Measurements from ENCODE around the gene PCED1A. TPM values are rescaled to one million over a fixed set of nuclear protein-coding genes. Genes with fewer than 3 reads are reported as not detected.
A peak's percentile ranks its signal among the peaks of the same experiment; 100 is the strongest.

PCED1A gene
- 16.4 TPM for total RNA-seq

DNA sequence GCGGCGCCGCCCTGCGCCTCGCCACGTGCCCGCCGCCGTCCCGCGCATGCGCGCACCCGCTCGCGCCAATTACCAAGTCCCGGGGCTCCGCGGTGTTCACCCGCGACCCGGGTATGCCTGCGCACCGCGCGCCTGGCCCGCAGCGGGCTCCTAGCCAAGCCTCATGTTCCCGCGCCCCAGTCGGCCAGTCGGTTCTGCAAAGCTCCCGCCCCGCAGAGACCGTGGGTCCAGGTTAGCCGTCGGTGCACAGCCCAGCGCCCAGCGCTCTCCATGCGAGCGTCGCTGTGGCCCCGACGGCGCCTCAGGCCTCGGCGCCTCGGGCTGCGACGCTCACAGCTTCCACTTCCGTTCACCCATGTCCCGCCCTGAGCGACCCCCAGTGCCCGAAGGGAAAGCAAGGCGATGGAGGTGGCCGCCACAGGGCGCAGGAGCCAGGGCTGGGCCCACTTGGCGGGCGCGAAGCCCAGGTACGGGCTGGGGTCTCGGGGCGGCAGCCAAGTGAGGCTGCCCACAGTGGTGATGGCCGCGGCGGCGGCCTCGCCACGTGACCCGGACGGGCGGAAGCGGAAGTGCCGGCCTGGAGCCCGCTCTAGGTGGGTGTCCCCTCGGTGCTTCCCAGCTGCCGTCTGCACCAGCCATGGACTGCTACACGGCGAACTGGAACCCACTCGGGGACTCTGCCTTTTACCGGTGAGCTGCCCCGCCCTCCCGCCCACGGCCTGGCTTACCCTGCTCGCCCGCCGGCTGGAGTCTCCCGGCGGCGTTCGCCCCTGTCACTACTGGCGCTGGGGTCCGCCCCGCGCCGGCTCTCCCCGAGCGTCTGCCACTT is at the start of gene PCED1A, which contains the start of gene VPS16:
TSS of gene PCED1A (minus strand) at position 518 of the 829 bp plus-strand sequence. CDS start 743 bp downstream, outside the sequence.
TSS of gene VPS16 (plus strand) at position 608 of the 829 bp plus-strand sequence. CDS start at position 638, 30 bp downstream.
- DNase-seq, result peak; percentile 79

GRCh38 chr20:2889797-2890196 is 49.3 kb upstream of the PCED1A start:
- no peak for DNase-seq

- no peak for DNase-seq
Observed at GRCh38 chr20:2889209-2889608, 48.8 kb upstream of the PCED1A start.

DNA sequence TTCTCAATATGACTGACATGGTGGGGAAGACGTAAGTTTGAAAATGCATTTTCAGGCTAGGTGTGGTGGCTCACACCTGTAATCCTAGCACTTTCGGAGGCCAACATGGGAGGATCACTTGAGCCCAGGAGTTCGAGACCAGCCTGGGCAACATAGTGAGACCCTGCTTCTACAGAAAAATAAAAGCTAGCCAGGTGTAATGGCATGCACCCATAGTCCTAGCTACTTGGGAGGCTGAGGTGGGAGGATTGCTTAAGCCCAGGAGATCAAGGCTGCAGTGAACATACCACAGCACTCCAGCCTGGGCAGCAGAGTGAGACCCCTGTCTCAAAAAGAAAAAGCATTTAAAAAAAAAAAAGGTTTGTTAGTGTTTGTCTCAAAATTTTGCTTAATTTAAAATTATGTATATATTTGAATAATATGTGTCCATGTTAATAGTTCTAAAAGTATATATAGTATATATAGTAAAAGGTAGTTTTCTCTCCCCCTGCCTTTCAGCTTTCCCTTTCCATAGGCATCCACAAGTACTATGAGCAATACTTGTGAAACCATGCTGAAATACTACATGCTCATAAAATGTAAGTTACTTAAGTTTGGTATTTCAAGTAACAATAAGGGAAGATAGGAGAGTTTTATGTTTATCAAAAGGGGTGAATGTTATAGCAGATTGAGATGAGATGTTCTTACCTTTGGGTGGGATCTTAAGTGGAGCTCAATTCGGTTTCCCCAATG is 47.9 kb upstream of the PCED1A start:
- DNase-seq, result no peak

GRCh38 chr20:2887715-2888114 is 47.3 kb upstream of the PCED1A start:
- no peak for DNase-seq

- no peak for DNase-seq
Observed at GRCh38 chr20:2883726-2884637, 43.5 kb upstream of the PCED1A start.

DNA sequence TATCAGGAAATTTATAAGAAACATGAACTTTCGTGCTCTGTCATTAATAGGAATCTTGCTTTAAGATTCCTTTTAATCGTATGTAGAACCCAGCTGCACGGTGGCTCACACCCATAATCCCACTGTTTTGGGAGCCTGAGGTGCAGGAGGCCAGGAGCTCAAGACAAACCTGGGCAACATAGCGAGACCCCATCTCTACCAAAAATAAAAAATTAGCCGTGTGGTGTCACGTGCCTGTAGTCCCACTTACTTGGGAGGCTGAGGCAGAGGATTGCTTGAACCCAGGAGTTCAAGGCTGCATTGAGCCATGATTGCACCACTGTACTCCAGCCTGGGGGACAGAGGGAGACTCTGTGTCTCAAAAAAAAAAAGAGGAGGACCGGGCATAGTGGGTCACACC is 40.2 kb upstream of the PCED1A start:
- no peak for DNase-seq

GRCh38 chr20:2879146-2879545 is 38.7 kb upstream of the PCED1A start:
- peak; percentile 69 for DNase-seq

DNA sequence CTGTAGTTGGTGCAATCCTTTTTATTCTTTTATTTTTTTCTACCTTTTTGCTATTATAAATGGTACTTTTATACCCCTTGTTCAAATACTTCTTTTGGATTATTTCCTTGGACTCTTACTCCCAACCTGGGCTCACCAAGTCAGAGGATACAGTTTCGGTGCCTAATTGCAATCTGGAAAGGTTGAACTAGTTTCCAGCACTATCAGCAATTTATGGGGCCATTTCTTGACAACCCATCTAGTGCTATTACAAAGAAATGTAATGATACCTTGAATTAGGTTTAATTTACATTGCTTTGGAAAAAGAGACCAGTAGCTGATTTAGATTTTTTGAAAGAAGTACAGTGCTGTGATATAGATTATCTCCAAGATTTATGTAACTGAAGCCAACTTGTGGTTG is 38.1 kb upstream of the PCED1A start:
- no peak for DNase-seq

GRCh38 chr20:2875690-2876203 is 35.3 kb upstream of the PCED1A start:
- no peak for DNase-seq

DNA sequence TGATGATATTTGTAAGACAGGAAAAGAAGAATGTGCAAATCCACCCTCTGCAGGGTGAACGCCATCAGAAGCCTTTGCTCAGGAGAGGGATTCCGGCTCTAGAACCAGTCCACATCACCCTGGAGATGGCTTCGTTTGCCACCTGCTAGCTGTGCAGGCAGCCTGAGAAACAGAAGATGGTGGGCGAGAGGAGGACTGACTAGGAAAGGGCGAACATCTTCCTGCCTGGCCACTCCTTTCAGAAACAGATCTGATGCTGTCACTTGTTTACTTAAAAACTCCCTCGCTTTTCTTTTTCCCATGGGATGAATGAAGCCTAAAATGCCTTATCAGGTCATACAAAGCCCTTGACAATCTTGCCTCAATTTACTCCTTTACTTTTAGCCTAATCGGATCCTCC is 34.0 kb upstream of the PCED1A start:
- DNase-seq, result no peak

DNA sequence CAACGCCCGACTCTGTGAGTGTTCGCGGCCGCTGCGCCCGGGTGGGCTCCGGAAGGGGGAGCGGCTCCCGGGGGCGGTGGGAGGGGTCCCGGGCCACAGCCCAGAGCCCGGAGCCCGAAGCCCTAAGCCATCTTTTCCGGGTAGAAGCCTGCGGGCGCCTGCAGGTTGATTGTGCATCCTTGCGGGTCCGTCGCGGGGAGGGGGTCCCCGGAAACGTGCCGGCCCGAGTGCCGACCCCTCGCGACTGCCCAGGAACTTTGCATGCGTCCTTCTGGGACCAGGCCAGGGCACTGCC is 33.2 kb upstream of the PCED1A start:
- peak; percentile 41 for DNase-seq

DNA sequence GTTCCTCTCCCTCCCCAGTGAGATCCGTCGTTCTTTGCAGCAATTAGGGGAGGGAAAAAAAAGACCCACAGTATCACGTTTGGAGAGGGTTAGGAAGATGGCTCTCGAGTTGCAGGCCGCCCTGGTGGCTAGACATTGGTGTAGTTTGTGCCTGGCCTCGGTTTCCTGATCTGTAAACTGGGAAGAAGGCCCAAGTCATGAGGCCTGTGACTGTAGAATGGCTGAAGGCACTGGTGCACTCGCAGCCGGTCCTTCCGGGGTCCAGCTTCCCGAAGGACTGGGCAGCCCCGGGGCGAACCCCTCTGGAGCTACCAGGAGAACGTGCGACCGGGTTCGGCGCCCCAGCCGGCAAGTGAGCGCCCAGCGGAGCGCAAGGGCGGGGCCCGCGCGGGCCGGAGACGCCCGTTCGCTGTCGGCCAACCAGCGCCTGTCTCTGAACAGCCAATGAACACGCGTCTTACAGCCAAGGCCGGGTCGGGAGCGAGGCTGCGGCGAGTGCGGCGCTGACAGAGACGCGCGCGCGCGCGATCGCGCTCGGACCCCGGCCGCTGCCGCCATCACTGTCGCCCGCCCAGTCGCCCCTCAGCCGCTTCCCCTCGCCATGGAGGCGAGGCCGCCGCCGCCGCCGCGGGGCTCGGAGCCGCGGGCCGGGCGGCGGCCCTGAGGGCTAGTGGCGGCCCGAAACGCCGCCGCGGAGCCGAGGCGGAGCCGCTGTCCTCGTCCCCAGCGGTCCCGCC is 32.7 kb upstream of the PCED1A start, which contains the start of gene PTPRA:
TSS of gene PTPRA (plus strand) at position 472 of the 737 bp plus-strand sequence. CDS start 90,797 bp downstream, outside the sequence.
- peak; percentile 84 for DNase-seq

DNA sequence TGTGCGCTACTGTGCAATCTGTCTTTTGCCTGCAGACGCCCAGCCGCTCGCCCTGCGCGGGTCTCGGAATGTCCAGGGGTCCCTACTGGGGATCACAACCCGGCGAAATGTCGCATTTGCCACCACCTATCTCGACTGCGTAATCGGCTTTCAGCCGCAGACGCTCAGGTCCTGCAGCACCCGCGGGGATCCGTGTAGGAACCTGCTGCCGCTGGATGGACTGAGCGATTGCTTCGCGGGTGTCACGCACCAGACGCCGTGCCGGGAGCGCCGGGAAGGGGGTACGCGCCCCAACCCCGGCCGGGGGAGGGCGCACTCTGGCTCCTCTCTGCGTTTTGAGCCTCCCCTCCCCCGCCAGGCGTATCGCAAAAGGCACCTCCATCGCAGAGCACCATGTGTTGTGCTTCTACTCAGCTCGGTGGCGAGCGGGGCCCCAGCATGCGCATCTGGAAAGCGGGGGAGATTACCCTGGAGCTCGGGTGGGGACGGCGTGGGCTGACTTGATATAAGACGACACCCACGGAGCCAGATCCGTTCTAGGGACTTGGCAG is 32.1 kb upstream of the PCED1A start:
- peak; percentile 47 for DNase-seq

DNA sequence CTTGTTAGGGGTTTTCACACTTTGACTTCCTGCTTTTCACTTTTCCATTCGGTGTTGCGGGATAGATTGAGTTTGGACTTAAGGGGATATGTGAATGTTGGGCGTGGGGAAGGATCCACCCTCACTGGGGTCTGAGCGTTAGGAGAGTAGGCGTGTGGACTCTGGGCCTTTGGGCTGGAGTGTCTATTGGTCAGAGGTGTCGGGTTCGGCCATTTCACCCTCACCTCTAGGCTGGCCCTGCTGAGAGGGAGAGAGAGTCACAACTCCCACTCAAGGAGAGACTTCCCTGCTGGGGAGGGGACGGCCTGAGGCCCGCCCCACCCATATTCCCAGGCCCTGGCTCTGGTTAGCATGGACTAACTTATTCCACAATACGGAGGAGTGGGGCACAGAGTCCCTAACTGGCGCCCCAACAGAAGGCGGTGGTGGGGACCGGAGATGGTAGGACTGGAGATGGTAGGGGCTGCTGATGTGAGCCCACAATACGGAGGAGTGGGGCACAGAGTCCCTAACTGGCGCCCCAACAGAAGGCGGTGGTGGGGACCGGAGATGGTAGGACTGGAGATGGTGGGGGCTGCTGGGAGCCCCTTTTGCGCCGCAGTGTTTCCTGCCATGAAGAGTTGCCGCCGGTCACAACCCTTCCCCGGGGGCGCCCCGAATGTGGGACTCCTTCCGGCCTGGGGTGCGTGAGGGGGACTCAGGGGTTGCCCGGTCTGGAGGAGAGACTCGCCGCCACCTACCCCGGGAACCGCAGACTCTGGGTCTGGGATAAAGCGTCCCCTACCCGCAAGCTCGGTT is 31.4 kb upstream of the PCED1A start:
- no peak for DNase-seq

DNA sequence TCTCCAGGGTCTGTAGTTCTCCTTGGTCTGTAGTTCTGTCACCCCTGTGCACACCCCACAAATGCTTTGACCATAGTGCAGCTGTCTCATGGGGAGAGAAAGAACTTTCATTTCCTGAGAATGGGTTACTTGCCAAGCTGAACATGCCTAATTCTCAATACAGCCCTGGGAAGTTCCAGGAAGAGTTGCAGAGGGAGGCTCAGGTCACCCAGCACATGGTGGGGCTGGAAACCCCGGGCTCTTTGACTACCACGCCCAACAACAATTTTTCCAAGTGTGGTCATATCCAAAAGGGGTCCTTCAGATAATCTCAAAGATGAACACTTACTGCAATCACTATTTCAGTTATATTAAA is 30.6 kb upstream of the PCED1A start:
- DNase-seq, result peak; percentile 45

- no peak for DNase-seq
Observed at GRCh38 chr20:2869381-2869780, 28.9 kb upstream of the PCED1A start.

GRCh38 chr20:2867081-2867864 is 26.8 kb upstream of the PCED1A start:
- no peak for DNase-seq

DNA sequence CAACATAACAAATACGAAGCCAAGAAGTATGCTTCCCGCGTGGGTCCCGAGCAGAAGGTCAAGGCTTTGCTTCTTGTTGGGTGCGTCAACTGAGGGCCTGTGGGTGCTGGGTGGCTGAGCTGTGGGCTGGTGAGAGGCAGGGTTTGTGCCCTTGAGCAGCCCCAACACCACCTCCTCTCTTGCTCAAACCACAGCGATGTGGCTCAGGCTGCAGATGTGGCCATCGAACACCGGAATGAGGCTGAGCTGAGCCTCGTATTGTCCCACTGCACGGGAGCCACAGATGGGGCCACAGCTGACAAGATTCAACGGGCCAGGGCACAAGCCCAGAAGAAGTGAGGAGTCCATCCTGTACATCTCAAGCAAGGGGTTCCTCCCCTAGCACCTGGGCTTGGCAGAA is 25.8 kb upstream of the PCED1A start:
- no peak for DNase-seq

GRCh38 chr20:2865630-2866029 is 25.2 kb upstream of the PCED1A start:
- DNase-seq, result no peak
